Umbilical cord (tissue), 2 donors: ENCODE results near the gene ROR1. TPM values are rescaled to one million over a fixed set of nuclear protein-coding genes. Genes with fewer than 3 reads are reported as not detected.
"Not testable (repeated sequence)": the region's sequence is repeated elsewhere in the genome, so short reads cannot be mapped to it uniquely, and the experiment has no call there.

ENCODE experiments used
- DNase-seq: peaks from one replicate; pipeline ENCODE4 v3.0.0-alpha.2; 2015; ENCODE audit warnings: low spot score
- total RNA-seq: library from RNA; depleted of rRNA; stranded (reverse); fragments of >200 nt; gene quantifications from one replicate; pipeline ENCODE4 v1.2.3, GENCODE V29; 2014; ENCODE audit warnings: low replicate concordance; ENCODE audit not compliant: insufficient read depth

Gene ROR1
- total RNA-seq, 1 donor from 2014 or later, result 22.4 TPM

DNA sequence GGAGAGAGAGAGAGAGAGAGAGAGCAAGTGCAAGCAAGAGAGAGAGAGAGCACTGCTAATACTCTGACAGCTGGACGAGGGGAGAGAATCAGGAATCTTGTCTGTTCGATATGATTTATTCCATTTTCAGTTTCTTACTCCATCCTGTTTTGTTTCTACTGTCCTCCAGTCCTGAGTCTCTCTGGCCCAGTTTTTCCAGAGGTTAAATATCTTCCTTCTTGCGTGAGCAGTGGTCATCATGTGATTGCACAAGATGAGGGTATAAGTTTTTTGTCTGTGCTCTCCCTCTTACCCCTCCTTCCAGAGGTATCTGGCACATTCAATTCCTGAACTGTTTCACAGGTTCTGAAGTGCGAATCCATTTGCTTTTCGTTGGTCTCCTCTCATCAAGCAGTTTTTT, 446.4 kb downstream of the ROR1 start:
- DNase-seq, result no peak

DNA sequence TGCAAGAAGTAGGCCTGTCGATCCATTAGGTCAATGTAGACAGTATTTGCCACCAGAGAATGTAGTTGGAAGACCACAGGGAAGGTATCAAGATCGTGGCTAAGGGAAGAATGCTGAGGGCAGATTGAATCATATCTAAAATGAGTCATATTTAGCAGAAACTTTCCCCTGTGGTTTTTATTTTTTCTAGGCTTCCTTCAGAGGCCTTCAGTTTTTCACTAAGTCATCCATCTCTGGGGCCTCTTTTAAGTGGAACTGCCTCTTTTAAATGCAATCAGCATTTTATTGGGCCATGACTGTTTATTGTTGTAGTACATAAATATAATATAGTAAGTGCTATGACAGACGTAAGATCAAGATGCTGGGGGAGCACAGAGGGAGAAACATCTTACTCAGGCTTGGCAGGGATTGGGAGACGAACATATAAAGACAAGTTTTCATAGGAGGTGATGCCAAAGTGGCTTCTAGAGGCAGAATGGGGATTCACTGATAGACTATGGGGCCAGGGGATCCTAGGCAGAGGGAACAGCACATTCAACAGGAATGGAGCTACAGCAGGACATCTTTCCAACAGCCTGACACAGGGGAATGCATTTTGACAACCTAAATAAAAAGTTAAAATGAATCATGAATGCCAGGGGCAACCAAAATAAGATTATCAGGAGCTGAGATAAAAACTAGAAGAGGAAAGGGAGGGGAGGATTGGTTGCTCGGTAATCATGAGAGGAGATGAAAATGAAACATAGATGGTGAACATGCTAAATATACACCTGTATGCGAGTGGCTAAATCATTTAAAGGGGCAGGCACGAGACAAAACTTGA, 449.7 kb downstream of the ROR1 start:
- DNase-seq, result no peak

DNA sequence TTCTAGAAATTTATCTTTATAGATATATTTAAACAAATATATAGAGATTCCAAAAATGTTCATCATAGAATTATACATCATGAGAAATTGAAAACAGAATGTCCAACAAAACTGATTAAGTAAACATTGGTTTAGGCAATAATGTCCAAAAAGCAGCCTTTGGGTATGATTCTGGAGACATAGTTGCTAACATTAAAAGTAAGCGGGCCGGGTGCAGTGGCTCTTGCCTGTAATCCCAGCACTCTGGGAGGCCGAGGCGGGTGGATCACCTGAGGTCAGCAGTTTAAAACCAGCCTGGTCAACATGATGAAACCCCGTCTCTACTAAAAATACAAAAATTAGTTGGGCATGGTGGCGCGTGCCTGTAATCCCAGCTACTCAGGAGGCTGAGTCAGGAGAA, 450.4 kb downstream of the ROR1 start:
- DNase-seq, result not testable (repeated sequence)

DNA sequence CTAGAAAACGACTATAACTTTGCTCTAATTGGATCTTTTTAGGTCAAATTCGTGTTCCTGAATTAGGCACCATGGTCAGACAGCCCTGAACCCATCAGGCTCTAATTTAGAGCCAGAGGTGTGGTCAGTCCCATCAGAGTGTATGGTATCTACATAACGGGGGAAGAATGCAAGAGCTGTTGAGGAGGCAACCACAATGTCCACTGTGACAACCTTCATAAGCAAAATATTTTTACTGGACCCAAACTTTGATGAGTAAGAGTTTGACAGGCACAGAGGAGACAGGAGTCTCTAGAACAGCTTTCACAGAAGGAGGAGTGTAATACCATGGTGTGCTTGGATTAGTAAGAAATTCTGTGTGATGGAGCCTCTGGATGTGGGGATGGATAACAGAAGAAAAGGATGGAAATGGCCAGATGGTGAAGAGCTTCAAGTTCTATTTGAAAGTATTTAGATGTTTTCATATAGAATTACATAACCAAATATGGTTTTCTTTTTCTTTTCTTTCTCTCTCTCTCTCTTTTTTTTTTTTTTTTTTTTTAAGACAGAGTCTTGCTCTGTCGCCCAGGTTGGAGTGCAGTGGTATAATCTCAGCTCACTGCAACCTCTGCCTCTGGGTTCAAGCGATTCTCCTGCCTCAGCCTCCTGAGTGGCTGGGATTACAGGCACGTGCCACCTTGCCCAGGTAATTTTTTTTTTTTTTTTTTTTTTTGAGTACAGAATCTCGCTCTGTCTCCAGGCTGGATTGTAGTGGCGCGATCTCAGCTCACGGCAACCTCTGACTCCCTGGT, 454.5 kb downstream of the ROR1 start:
- DNase-seq, result no peak

DNA sequence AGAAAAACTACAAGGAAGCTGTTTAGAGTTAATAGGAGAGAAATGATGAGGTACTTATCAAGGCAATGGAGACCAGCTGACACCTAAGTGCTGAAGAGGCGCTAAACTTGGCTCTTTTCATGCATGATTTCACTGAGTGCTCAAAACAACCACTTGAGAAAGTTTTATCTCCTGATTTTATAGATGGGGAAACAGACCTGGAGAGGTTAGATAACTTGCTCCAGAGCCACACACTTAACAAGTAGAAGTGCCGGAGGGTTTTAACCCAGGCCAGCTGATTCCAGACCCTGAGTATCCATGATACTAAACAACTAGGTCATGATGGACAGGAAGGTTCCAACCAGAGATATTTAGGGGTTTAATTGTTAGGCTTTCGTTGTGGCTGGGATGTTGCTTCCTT, 455.5 kb downstream of the ROR1 start:
- DNase-seq, result no peak

Other genes with a start within 250 kb of the ROR1 start
- gene PGM1, start 180.6 kb upstream of the ROR1 start, total RNA-seq, result 65.2 TPM